ENCODE data around the gene FZR1.

DNA sequence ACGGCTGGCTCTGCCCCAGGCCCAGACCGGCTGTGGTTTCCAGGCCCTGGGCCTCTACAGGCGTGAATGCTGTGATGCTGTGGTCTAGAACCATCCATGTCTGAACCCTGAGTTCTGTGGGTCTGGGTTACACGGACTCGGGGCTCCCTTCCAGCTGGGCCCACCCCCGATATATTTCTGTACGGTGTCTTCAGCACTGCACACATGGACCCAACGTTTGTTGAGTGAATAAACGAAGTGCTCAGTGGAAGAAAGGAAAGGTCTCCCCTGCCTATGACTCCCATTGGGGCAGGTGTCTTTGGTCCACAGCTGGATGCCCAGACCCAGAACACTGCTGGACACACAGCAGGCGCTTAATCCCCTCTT lies 39.5 kb downstream of the FZR1 start:
- TF ChIP-seq TBP (IDR thresholded peaks at IDR 0.05; ENCODE audit: low read depth, low read length) (no peak), CHD2 (IDR thresholded peaks at IDR 0.05; ENCODE audit: low read length) (no peak), POLR2A (IDR thresholded peaks at IDR 0.05; ENCODE audit: control extremely low read depth in 1 of 2, low read depth in 2 of 2, low read length in 2 of 2) (no peak), CREB1 (IDR thresholded peaks at IDR 0.05) (no peak), POU5F1 (IDR thresholded peaks at IDR 0.05; ENCODE audit: low read depth, low read length) (no peak), SIN3A (conservative IDR thresholded peaks at IDR 0.05 in 1 of 2, IDR thresholded peaks at IDR 0.05 in 1 of 2; ENCODE audit: low read depth in 1 of 2, low read length in 2 of 2) (no peak), KDM5A (IDR thresholded peaks at IDR 0.05; ENCODE audit: low read length) (no peak), RAD21 (IDR thresholded peaks at IDR 0.05 in 1 of 2, conservative IDR thresholded peaks at IDR 0.05 in 1 of 2; ENCODE audit: low read depth in 2 of 2, low read length in 2 of 2) (no peak), BACH1 (IDR thresholded peaks at IDR 0.05; ENCODE audit: low read length) (no peak), POLR2AphosphoS5 (IDR thresholded peaks at IDR 0.05; ENCODE audit: low read depth, low read length) (no peak), EZH2 (IDR thresholded peaks at IDR 0.05; ENCODE audit: low read depth, low read length, severe bottlenecking) (no peak), EP300 (IDR thresholded peaks at IDR 0.05; ENCODE audit: borderline replicate concordance in 1 of 2, low read depth in 2 of 2, low read length in 2 of 2) (no peak), ZNF274 (IDR thresholded peaks at IDR 0.05; ENCODE audit: borderline replicate concordance, extremely low read depth, low read length) (no peak)
- TF ChIP-seq, protein P1, sequence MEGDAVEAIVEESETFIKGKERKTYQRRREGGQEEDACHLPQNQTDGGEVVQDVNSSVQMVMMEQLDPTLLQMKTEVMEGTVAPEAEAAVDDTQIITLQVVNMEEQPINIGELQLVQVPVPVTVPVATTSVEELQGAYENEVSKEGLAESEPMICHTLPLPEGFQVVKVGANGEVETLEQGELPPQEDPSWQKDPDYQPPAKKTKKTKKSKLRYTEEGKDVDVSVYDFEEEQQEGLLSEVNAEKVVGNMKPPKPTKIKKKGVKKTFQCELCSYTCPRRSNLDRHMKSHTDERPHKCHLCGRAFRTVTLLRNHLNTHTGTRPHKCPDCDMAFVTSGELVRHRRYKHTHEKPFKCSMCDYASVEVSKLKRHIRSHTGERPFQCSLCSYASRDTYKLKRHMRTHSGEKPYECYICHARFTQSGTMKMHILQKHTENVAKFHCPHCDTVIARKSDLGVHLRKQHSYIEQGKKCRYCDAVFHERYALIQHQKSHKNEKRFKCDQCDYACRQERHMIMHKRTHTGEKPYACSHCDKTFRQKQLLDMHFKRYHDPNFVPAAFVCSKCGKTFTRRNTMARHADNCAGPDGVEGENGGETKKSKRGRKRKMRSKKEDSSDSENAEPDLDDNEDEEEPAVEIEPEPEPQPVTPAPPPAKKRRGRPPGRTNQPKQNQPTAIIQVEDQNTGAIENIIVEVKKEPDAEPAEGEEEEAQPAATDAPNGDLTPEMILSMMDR (IDR thresholded peaks at IDR 0.05; ENCODE audit: control extremely low read depth in 1 of 3, insufficient read depth in 1 of 3, low read depth in 1 of 3, low read length in 3 of 3) = no peak
